GM20000 (cell line): Measurements from ENCODE around the gene KCNH5.

Experiments
- DNase-seq: peaks from one replicate; pipeline ENCODE4 v3.0.0; 2012; ENCODE audit warnings: low spot score
- CTCF ChIP-seq: IDR thresholded peaks from 2 replicates; pipeline ENCODE4 v1.5.1; 2012; ENCODE audit warnings: mild to moderate bottlenecking, control low read depth; ENCODE audit errors: extremely low read depth, missing control alignments

Gene KCNH5

GRCh38 chr14:62934439-62934838 lies 110.8 kb downstream of the KCNH5 start:
- no peak for TF ChIP-seq CTCF
- no peak for DNase-seq

GRCh38 chr14:62921466-62921865 lies 123.8 kb downstream of the KCNH5 start:
- no peak for DNase-seq
- TF ChIP-seq CTCF, result no peak

GRCh38 chr14:62916551-62916950 lies 128.7 kb downstream of the KCNH5 start:
- no peak for TF ChIP-seq CTCF
- DNase-seq, result no peak

- DNase-seq, result no peak
- no peak for TF ChIP-seq CTCF
Measured at GRCh38 chr14:62914873-62915272, 130.4 kb downstream of the KCNH5 start.

- no peak for TF ChIP-seq CTCF
- DNase-seq, result no peak
Measured at GRCh38 chr14:62914025-62914424, 131.2 kb downstream of the KCNH5 start.

- no peak for TF ChIP-seq CTCF
Measured at GRCh38 chr14:62908506-62908905, 136.8 kb downstream of the KCNH5 start.

GRCh38 chr14:62905566-62905965 lies 139.7 kb downstream of the KCNH5 start:
- DNase-seq, result no peak
- TF ChIP-seq CTCF, result no peak

More at GRCh38 chr14:62908506-62908905, 136.8 kb downstream of the KCNH5 start:
- DNase-seq, result no peak
